ENCODE measurements around the gene KLK10.

DNA sequence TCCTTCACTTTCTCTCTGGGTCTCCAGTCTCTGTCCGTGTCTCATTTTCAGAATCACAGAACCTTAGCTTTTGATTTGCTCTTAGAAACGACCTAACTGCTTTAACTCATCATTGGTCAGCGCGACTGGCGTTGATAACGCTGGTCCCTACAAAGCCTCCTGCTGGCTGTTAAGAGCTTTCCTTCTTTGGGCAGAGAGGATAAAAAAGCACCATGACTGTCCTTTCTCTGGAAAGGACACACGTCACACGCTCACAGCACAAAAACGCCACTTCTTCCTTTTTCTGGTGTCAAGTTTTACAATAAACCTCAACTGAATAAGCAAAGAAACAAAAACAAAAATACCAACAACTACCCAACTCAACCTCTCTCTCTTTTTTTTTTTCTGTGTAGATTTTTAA, 17.0 kb upstream of the KLK10 start:
- TF ChIP-seq TAF1 (IDR thresholded peaks at IDR 0.05; ENCODE audit: low read depth, low read length) = no peak
- TF ChIP-seq POLR2AphosphoS5 (IDR thresholded peaks at IDR 0.05; ENCODE audit: low read depth, low read length) = no peak
- no peak for TF ChIP-seq POLR2A (IDR thresholded peaks at IDR 0.05; ENCODE audit: low read depth, low read length)
- TF ChIP-seq POU2F2 (IDR thresholded peaks at IDR 0.05; ENCODE audit: low read depth, low read length) = no peak
